GM23338 (cell line): ENCODE data around the gene C1RL.

Source experiments
- EZH2 ChIP-seq: fragments of 200-600 bp; sonication (generic); IDR thresholded peaks from one replicate; pipeline ENCODE4 v1.8.0; 2017; ENCODE audit warnings: antibody characterized with exemption, mild to moderate bottlenecking, low read depth; ENCODE audit not compliant: unreplicated experiment
- EZH2phosphoT487 ChIP-seq: fragments of 200-600 bp; sonication (generic); IDR thresholded peaks from one replicate; pipeline ENCODE4 v1.8.1; 2018; ENCODE audit warnings: antibody characterized with exemption; ENCODE audit not compliant: unreplicated experiment
- JUNB ChIP-seq: IDR thresholded peaks from one replicate; pipeline ENCODE4 v1.6.1; 2016; ENCODE audit warnings: antibody characterized with exemption; ENCODE audit not compliant: unreplicated experiment
- TF ChIP-seq, protein P1 (sequence below), 2 experiments: fragments of 200-600 bp in 1 of 2; sonication (generic) in 1 of 2; conservative IDR thresholded peaks; 2 replicates each; pipeline versions ENCODE4 v1.5.1 to v1.6.1; 2016 to 2017; ENCODE audit warnings: antibody characterized with exemption in 2 of 2, low read depth in 2 of 2, mild to moderate bottlenecking in 2 of 2, moderate library complexity in 1 of 2
- TF ChIP-seq, protein P2 (sequence below): IDR thresholded peaks from one replicate; pipeline ENCODE4 v1.6.1; 2018; ENCODE audit warnings: antibody characterized with exemption; ENCODE audit not compliant: unreplicated experiment

DNA sequence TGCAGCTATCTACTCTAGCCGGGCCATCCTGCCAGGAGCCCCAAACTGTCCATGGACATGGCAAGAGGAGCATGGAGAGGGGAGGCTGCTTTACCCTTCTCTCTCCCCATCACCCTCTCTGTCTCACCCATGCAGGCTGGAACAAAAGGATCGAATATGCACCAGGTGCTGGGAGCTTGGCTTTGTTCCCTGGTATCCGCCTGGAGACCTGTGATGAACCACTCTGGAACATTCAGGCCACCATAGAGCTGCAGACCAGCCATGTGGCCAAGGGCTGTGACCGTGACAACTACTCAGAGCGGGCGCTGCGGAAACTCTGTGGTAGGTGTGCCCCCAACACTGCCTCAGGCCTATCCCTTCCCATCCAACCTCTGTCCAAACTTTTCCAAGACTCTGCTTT is 27.1 kb upstream of the C1RL start:
- TF ChIP-seq EZH2 (no peak), EZH2phosphoT487 (no peak), JUNB (no peak)
- TF ChIP-seq, protein P1, sequence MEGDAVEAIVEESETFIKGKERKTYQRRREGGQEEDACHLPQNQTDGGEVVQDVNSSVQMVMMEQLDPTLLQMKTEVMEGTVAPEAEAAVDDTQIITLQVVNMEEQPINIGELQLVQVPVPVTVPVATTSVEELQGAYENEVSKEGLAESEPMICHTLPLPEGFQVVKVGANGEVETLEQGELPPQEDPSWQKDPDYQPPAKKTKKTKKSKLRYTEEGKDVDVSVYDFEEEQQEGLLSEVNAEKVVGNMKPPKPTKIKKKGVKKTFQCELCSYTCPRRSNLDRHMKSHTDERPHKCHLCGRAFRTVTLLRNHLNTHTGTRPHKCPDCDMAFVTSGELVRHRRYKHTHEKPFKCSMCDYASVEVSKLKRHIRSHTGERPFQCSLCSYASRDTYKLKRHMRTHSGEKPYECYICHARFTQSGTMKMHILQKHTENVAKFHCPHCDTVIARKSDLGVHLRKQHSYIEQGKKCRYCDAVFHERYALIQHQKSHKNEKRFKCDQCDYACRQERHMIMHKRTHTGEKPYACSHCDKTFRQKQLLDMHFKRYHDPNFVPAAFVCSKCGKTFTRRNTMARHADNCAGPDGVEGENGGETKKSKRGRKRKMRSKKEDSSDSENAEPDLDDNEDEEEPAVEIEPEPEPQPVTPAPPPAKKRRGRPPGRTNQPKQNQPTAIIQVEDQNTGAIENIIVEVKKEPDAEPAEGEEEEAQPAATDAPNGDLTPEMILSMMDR (conservative IDR thresholded peaks at IDR 0.05; ENCODE audit: low read depth in 2 of 2): no peak
- TF ChIP-seq, protein P2, sequence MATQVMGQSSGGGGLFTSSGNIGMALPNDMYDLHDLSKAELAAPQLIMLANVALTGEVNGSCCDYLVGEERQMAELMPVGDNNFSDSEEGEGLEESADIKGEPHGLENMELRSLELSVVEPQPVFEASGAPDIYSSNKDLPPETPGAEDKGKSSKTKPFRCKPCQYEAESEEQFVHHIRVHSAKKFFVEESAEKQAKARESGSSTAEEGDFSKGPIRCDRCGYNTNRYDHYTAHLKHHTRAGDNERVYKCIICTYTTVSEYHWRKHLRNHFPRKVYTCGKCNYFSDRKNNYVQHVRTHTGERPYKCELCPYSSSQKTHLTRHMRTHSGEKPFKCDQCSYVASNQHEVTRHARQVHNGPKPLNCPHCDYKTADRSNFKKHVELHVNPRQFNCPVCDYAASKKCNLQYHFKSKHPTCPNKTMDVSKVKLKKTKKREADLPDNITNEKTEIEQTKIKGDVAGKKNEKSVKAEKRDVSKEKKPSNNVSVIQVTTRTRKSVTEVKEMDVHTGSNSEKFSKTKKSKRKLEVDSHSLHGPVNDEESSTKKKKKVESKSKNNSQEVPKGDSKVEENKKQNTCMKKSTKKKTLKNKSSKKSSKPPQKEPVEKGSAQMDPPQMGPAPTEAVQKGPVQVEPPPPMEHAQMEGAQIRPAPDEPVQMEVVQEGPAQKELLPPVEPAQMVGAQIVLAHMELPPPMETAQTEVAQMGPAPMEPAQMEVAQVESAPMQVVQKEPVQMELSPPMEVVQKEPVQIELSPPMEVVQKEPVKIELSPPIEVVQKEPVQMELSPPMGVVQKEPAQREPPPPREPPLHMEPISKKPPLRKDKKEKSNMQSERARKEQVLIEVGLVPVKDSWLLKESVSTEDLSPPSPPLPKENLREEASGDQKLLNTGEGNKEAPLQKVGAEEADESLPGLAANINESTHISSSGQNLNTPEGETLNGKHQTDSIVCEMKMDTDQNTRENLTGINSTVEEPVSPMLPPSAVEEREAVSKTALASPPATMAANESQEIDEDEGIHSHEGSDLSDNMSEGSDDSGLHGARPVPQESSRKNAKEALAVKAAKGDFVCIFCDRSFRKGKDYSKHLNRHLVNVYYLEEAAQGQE: no peak
